Stimulated activated CD8-positive, alpha-beta memory T cell treated with anti-CD3 and anti-CD28 coated beads, Interleukin-4, amount 100 ng/mL, for 1 hour (primary cell): ENCODE data around the gene TF.

ENCODE experiments used
- DNase-seq, 2 donors: peaks; one replicate each; pipeline ENCODE4 v3.0.0-alpha.2; 2020; ENCODE audit warnings: low read depth in 2 of 2, low spot score in 1 of 2

TF gene

GRCh38 chr3:133747373-133747772, 1.2 kb downstream of the TF start:
- no peak for DNase-seq

DNA sequence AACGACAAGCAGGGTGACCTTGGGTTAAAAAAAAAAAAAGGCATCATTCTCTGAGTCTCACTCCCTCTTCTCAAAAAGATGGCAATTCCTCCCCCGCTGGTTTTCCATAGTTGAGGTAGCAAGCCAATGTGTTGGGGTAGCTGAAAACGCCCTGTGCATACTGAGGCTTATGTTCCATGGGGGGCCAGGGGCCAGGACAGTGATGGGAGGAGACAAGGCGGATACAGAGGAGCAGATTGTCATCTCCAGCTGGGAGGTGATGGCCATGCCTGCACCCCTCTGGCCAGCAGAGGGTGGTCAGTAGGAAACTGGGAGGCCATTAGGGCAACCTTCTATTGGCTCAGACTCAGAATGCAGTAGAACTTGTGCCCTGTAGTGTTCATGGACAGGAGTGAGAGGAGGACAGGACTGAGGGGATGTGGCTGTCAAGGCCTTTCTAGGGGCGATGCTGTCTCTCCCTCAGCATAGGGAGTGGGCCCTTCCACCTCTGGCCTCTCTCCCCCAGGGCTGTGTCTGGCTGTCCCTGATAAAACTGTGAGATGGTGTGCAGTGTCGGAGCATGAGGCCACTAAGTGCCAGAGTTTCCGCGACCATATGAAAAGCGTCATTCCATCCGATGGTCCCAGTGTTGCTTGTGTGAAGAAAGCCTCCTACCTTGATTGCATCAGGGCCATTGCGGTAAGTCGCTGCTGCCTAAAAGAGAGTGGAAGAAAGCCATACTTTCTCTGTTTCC, 1.9 kb downstream of the TF start:
- no peak for DNase-seq

DNA sequence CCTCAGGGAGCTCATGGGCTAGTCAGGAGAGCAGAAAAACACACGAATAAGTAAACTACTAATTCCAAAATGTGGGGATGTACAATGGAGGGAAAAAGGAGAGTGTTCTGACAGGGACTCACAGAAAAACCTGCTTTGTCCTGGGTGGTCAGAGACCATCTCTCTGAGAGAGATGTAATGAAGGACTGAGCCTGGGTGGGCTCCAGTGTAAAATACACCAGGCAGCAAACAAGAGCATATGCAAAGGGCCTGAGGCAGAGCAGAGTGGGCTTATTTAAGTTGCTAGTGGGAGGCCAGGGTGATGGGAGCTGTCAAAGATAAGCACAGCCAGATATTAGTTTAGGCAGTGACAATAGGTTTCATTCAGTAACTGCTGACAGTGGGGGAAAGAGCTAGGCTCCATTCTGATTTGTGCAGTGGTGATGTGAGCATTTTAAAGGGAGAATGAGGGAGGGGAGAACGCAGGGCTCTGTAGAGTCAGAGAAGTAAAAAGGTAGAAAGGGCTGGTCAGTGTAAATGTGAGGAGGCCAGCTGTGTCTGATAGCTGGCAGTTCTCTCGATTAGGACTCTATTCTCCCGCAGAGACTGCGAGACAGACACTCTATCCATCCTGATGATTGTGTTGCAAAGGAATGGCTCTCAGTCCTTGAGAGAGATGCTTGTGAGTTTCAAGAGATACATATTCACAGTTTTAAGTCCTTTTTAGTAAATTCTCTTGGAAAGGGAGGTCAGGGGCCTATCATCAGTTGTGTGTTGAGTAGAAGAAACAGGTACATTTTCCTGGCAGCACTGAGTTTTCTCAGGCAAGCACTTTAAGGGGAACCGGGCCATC, 3.5 kb downstream of the TF start:
- no peak for DNase-seq

DNA sequence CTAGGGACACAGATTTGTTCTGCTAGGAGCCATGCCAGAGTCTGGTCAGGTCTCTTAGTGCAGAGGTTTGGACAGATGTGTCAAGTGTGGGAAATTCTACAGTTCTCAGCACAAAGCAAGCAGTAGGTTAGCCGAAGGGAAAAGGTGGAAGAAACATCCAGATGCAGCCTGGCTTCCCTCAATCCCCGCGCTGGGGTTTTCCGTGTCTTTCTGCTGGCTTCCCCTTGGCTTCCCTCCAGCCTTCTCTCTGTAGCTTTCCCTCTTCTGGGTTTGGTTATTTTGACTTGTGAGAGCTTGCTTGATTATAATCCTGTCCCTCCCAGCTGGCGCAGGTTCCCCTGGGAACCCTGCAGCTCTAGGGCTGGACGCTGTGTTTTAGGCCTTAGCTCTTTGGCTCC, 4.1 kb downstream of the TF start:
- DNase-seq, result no peak

DNA sequence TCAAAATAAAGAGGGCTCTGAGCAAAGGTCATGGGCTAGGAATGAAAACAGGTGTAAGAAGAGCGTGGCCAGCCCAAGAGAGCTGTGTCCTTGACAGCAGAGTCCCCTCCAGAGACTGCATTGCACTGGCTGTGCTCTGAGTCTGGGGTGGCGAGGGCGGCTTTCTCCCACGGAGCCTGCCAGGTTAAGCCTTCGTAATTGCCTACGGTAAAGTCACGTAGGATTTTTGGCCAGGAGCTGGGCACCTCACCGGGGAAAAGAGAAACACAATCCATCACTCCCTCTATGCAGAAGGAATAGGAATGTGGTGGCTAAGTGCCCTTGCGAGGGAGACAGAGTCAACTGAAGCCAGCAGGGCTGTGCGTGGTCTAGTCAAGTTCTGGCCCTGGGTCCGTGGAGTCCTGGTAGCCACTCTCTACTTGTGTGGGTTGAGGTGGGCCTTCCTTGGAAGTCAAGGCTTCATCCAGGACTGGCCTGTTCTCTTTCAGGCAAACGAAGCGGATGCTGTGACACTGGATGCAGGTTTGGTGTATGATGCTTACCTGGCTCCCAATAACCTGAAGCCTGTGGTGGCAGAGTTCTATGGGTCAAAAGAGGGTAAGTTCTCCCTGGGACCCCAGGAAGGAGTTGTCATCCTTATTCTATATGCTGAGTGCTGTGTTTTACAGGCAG, 7.0 kb downstream of the TF start:
- no peak for DNase-seq

GRCh38 chr3:133753779-133754164, 7.6 kb downstream of the TF start:
- no peak for DNase-seq

GRCh38 chr3:133754455-133754854, 8.3 kb downstream of the TF start:
- DNase-seq, result no peak

- DNase-seq, result no peak
Observed at GRCh38 chr3:133754973-133755828, 9.0 kb downstream of the TF start.

DNA sequence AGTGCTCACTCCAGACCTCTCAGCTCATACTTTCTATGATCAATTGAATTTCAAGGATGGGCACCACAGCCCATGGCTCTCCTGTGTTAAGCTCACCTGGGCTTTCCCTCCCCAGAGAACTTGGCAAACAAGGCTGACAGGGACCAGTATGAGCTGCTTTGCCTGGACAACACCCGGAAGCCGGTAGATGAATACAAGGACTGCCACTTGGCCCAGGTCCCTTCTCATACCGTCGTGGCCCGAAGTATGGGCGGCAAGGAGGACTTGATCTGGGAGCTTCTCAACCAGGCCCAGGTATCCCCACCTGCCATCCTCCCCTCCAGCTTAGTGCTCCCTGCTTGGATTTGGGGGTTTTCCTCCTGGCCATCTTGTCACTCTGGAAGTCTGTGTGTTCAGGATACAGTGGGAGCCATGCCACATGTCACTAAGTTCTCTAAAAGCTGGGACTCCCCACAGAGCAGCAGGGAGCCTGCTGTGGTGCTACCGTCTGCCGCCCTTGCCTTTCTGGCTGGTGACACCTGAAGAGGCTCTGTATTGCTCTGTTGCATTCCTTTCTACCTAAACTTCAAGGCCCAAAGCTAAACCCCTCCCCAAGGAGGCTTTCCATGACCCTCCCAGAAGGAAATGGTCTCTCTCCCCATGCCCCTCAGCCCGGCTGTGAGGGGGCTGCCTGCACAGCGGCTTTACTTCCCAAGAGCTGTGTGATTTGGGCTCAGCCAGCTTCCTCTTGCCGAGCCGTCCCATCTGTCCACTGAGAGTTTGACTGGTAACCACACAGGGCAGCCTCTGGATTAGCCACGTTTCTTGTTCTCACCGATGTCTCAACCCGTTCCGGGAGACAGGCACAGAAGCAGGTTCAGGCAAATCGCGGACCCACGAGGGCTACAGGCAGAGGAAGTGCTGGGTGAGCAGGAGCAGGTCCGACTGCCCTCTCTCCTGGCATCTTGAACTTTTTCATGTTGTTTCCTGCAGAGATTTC, 10.8 kb downstream of the TF start:
- no peak for DNase-seq

DNA sequence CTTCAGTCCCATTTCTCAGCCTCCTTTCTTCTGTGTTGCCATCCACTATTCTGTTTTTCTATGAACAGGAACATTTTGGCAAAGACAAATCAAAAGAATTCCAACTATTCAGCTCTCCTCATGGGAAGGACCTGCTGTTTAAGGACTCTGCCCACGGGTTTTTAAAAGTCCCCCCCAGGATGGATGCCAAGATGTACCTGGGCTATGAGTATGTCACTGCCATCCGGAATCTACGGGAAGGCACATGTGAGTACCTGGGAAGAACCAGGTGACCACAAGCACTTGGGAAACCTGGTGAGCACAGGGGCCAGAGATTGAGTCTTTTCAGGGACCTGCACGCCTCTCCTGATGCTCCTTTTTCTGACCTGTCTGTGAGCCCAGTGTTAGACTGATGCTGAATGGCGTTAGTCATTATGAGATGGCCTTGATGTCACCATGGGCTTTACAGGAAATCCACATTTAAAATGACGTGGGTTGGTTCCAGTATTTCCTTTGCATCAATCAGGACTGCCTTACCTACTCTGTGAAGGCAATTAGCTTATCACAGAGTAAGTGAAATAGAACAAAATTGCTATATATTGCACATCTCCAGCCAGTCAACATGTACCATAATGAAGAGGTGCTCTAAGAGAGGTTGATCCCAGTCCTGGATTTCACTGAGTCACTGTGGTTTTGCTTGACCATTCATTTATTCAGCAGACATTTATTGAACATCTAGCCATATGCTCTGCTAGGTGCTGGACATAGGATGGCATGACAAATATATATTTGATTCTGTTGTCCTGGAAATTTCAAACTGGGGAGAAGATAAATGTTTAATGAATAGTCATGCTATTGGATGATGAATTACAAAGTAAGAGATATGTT, 11.7 kb downstream of the TF start:
- no peak for DNase-seq

GRCh38 chr3:133758568-133758928, 12.4 kb downstream of the TF start:
- DNase-seq, result no peak

GRCh38 chr3:133758964-133759739, 13.0 kb downstream of the TF start:
- no peak for DNase-seq

DNA sequence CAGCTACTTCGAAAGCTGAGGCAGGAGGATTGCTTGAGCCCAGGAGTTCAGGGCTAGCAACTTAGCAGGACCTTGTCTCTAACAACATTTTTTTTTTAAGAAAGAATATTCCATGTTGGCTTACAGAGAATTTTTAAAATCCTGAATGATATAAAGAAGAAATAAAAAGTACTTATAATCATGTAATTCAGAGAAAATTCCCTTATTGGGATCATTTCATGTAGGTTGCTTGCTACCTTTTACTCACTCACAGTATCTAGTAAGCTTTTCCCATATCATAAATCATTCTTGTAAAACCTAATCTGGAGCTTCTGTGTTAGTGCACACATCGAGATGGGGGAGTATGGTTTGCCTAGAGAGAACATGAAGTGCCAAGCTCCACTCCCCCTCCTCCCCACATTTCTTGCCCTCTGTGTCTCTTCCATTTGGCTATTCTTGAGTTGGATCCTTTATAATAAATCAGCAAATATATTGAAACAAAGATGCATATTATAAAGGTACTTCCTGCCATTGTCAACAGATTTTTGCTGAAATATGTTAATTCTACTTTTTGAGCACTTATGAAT, 13.6 kb downstream of the TF start:
- DNase-seq, result no peak

GRCh38 chr3:133760916-133761315, 14.7 kb downstream of the TF start:
- DNase-seq, result no peak

- DNase-seq, result no peak
Observed at GRCh38 chr3:133761605-133762484, 15.7 kb downstream of the TF start.

DNA sequence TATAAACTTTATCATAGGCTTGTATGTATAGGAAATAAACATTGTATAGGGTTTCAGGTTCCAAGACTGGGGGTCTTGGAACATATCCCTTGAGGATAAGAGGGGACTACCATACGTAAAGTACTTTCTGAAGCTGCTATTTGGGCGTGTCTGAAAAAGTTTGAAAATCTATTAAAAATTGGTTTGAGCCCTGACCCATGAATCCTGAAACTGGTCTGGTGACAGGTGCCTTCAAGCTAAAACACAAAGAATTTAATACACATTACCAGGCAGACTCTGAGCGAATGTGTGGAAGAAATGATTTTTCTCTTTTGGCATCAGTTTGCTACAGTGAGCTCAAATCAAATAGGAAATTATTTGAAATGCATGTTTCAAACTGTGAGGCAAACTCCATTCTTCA, 16.3 kb downstream of the TF start:
- no peak for DNase-seq
